Ishikawa (cell line): Measurements from ENCODE around the gene ABTB2.

Experiments
- CEBPB ChIP-seq: IDR thresholded peaks from 2 replicates; pipeline ENCODE4 v1.6.1; 2012
- CREB1 ChIP-seq: IDR thresholded peaks from 2 replicates; pipeline ENCODE4 v1.6.1; 2012; ENCODE audit warnings: low read depth
- EGR1 ChIP-seq: IDR thresholded peaks from 2 replicates; pipeline ENCODE4 v1.6.1; 2012
- EP300 ChIP-seq: IDR thresholded peaks from 2 replicates; pipeline ENCODE4 v1.6.1; 2012; ENCODE audit warnings: borderline replicate concordance
- FOXM1 ChIP-seq: IDR thresholded peaks from 2 replicates; pipeline ENCODE4 v1.6.1; 2012; ENCODE audit warnings: low read depth, borderline replicate concordance
- NFIC ChIP-seq: IDR thresholded peaks from 2 replicates; pipeline ENCODE4 v1.6.1; 2012
- RAD21 ChIP-seq: IDR thresholded peaks from 2 replicates; pipeline ENCODE4 v1.6.1; 2012; ENCODE audit warnings: low read depth
- TAF1 ChIP-seq: IDR thresholded peaks from 2 replicates; pipeline ENCODE4 v1.6.1; 2012; ENCODE audit warnings: low read depth, mild to moderate bottlenecking
- TCF12 ChIP-seq: IDR thresholded peaks from 2 replicates; pipeline ENCODE4 v1.6.1; 2012; ENCODE audit warnings: low read depth
- YY1 ChIP-seq: IDR thresholded peaks from 2 replicates; pipeline ENCODE4 v1.6.1; 2012; ENCODE audit warnings: low read depth
- ZBTB7A ChIP-seq: IDR thresholded peaks from 2 replicates; pipeline ENCODE4 v1.6.1; 2012; ENCODE audit warnings: low read depth
- TF ChIP-seq, protein P1 (sequence below): IDR thresholded peaks from 2 replicates; pipeline ENCODE4 v1.6.1; 2012
- TF ChIP-seq, protein P2 (sequence below): IDR thresholded peaks from 2 replicates; pipeline ENCODE4 v1.6.1; 2012; ENCODE audit warnings: low read depth, mild to moderate bottlenecking
- TF ChIP-seq, protein P3 (sequence below): IDR thresholded peaks from 2 replicates; pipeline ENCODE4 v1.6.1; 2012

GRCh38 chr11:34180040-34180813 lies 177.6 kb downstream of the ABTB2 start:
- TF ChIP-seq CREB1 (no peak), EP300 (no peak), CEBPB (no peak), TCF12 (no peak), NFIC (no peak), RAD21 (no peak), EGR1 (no peak), TAF1 (no peak), ZBTB7A (no peak), YY1 (no peak), FOXM1 (no peak)
- TF ChIP-seq, protein P1, sequence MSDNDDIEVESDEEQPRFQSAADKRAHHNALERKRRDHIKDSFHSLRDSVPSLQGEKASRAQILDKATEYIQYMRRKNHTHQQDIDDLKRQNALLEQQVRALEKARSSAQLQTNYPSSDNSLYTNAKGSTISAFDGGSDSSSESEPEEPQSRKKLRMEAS, result no peak
- TF ChIP-seq, protein P2, sequence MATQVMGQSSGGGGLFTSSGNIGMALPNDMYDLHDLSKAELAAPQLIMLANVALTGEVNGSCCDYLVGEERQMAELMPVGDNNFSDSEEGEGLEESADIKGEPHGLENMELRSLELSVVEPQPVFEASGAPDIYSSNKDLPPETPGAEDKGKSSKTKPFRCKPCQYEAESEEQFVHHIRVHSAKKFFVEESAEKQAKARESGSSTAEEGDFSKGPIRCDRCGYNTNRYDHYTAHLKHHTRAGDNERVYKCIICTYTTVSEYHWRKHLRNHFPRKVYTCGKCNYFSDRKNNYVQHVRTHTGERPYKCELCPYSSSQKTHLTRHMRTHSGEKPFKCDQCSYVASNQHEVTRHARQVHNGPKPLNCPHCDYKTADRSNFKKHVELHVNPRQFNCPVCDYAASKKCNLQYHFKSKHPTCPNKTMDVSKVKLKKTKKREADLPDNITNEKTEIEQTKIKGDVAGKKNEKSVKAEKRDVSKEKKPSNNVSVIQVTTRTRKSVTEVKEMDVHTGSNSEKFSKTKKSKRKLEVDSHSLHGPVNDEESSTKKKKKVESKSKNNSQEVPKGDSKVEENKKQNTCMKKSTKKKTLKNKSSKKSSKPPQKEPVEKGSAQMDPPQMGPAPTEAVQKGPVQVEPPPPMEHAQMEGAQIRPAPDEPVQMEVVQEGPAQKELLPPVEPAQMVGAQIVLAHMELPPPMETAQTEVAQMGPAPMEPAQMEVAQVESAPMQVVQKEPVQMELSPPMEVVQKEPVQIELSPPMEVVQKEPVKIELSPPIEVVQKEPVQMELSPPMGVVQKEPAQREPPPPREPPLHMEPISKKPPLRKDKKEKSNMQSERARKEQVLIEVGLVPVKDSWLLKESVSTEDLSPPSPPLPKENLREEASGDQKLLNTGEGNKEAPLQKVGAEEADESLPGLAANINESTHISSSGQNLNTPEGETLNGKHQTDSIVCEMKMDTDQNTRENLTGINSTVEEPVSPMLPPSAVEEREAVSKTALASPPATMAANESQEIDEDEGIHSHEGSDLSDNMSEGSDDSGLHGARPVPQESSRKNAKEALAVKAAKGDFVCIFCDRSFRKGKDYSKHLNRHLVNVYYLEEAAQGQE, result no peak
- TF ChIP-seq, protein P3, sequence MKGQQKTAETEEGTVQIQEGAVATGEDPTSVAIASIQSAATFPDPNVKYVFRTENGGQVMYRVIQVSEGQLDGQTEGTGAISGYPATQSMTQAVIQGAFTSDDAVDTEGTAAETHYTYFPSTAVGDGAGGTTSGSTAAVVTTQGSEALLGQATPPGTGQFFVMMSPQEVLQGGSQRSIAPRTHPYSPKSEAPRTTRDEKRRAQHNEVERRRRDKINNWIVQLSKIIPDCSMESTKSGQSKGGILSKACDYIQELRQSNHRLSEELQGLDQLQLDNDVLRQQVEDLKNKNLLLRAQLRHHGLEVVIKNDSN, result no peak
